Right lobe of liver (tissue), 6 donors: ENCODE measurements around the gene UBE2M. TPM values are rescaled to one million over a fixed set of nuclear protein-coding genes. Genes with fewer than 3 reads are reported as not detected.

Experiments used
- ATAC-seq, 4 donors: fragments of 200-7000 bp; cut with Tn5 transposase; one replicate each; pipeline ENCODE4 v1.9.1; 2020; ENCODE audit warnings: mild to moderate bottlenecking in 4 of 4, moderate library complexity in 4 of 4
- DNase-seq, 3 donors: peaks; one replicate each; pipeline ENCODE4 v3.0.0-alpha.2; 2020
- H3K27ac ChIP-seq, 3 donors: fragments of 200-600 bp; one replicate each; pipeline ENCODE4 v1.8.0; 2022
- H3K27me3 ChIP-seq, 2 donors: fragments of 200-600 bp; one replicate each; pipeline ENCODE4 v1.8.0; 2022
- H3K36me3 ChIP-seq, 4 donors: fragments of 200-600 bp; sonication (generic) in 1 of 4; one replicate each; pipeline versions ENCODE4 v1.5.1 to v1.8.0; 2017 to 2022; ENCODE audit warnings: control low read depth in 1 of 4
- H3K4me1 ChIP-seq, 4 donors: fragments of 200-600 bp; sonication (generic) in 1 of 4; one replicate each; pipeline versions ENCODE4 v1.5.1 to v1.8.0; 2017 to 2022; ENCODE audit warnings: control low read depth in 1 of 4
- H3K4me3 ChIP-seq, 3 donors: fragments of 200-600 bp; one replicate each; pipeline ENCODE4 v1.8.0; 2022
- H3K9me3 ChIP-seq, 4 donors: fragments of 200-600 bp; sonication (generic) in 1 of 4; one replicate each; pipeline versions ENCODE4 v1.5.1 to v1.8.0; 2017 to 2022; ENCODE audit warnings: control low read depth in 1 of 4
- POLR2A ChIP-seq: fragments of 450-650 bp; IDR thresholded peaks from one replicate; pipeline ENCODE4 v1.6.1; 2017; ENCODE audit warnings: antibody characterized with exemption, mild to moderate bottlenecking
- WGBS: methylation state at CpG from one replicate; pipeline ENCODE4 v1.1.6; 2018; ENCODE audit warnings: low coverage, low lambda C conversion rate; ENCODE audit not compliant: insufficient coverage; ENCODE audit errors: missing lambda C conversion rate; 5-methylcytosine and 5-hydroxymethylcytosine counted together
- intact Hi-C, 2 donors: fragments of 100-400 bp; cut with DNase I; formaldehyde crosslinking; loops; one replicate each; pipeline versions ENCODE4 v1.11.2 to v1.14.1; 2022
- total RNA-seq, 6 experiments: library from RNA; depleted of rRNA in 2 of 6; stranded (reverse); fragments of >200 nt in 2 of 6; fragmentation: NEBNext Ultra II Directional in 3 of 6; extraction: Animal tissue kit (Norgen Biotek cat#: 25700) in 3 of 6; gene quantifications; one replicate each; pipeline versions ENCODE4 v1.1.0 to v1.2.4, GENCODE V29; 2016 to 2023
- TF ChIP-seq, protein P1 (sequence below), 4 donors: fragments of 200-600 bp in 3 of 4; fragments of 450-650 bp in 1 of 4; IDR thresholded peaks; one replicate each; pipeline versions ENCODE4 v1.5.1 to v1.8.0; 2016 to 2022; ENCODE audit warnings: antibody characterized with exemption in 4 of 4, mild to moderate bottlenecking in 2 of 4
- donor health status: DM: no; HTN: yes; CAD: no.
- donor health status: DM: no; HTN: no; CAD: no.
- donor health status: DM: no; HTN: no; CAD: no.
- donor health status: DM: no; HTN: yes; CAD: no.
- donor health status: DM: no; HTN: yes; CAD: no.

UBE2M gene
- total RNA-seq, 6 experiments from 2014 or later = 16.0 to 23.5 (median 20.7) TPM

DNA sequence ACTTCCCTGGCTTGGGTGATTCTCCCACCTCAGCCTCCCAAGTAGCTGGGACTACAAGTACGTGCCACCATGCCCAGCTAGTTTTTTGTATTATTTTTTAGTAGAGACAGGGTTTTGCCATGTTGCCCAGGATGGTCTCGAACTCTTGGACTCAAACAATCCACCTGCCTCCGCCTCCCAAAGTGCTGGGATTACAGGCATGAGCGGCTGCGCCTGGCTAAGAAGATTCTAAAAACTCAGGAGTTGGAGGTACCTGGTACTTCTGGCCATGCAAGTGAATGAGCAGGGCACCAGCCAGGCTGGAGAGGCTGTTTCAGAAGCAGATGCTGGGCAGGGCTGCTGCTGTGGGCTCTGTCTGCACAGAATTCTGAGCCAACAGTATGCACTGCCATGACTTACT lies 8.6 kb upstream of the UBE2M start:
- Histone ChIP-seq H3K9me3 (no peaks in the 10 kb centered on the region), H3K27ac (no peak overlapping the region), H3K27me3 (no peaks in the 10 kb centered on the region), H3K4me1 (peaks cover 0 to 16% (median 6%) of the 10 kb centered on the region in 4 donors), H3K36me3 (peaks cover 0 to 10% (median 0%) of the 10 kb centered on the region in 4 donors), H3K4me3 (no peak overlapping the region)
- DNase-seq (peak in 1 of 3 donors; percentile 22), ATAC-seq (no peak)
- 95% methylated on average over 5 of the region's 5 CpGs for WGBS
- no peak for TF ChIP-seq POLR2A
- TF ChIP-seq, protein P1, sequence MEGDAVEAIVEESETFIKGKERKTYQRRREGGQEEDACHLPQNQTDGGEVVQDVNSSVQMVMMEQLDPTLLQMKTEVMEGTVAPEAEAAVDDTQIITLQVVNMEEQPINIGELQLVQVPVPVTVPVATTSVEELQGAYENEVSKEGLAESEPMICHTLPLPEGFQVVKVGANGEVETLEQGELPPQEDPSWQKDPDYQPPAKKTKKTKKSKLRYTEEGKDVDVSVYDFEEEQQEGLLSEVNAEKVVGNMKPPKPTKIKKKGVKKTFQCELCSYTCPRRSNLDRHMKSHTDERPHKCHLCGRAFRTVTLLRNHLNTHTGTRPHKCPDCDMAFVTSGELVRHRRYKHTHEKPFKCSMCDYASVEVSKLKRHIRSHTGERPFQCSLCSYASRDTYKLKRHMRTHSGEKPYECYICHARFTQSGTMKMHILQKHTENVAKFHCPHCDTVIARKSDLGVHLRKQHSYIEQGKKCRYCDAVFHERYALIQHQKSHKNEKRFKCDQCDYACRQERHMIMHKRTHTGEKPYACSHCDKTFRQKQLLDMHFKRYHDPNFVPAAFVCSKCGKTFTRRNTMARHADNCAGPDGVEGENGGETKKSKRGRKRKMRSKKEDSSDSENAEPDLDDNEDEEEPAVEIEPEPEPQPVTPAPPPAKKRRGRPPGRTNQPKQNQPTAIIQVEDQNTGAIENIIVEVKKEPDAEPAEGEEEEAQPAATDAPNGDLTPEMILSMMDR (IDR thresholded peaks at IDR 0.05) = no peak
- intact Hi-C loops = no loop called here

DNA sequence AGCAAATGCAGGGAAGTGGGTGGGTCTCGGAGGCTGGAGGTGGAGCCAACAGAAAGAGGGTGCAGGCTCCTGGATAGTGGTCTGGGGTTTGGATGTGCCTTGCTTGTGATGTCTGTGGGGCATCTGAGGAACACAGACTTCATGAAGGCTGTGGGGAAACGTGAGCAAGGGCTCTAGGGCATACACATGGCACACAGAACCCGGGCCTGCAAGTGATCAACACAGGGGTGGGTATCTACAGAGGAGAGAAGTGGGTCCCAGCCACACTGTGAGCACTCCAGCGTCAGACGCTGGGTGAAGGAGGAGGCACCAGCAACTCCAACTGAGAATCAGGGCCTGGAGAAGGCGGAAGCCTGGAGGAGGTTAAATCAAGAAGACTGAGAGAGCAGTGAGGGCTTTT lies 5.4 kb upstream of the UBE2M start:
- H3K4me3 ChIP-seq = no peak overlapping the region
- peaks cover 0 to 28% (median 7%) of the 10 kb centered on the region in 4 donors for H3K4me1 ChIP-seq
- H3K36me3 ChIP-seq = peaks cover 0 to 5% (median 0%) of the 10 kb centered on the region in 4 donors
- ATAC-seq = no peak
- no peaks in the 10 kb centered on the region for H3K27me3 ChIP-seq
- intact Hi-C loops = no loop called here
- WGBS = 72% methylated on average over 6 of the region's 6 CpGs
- H3K27ac ChIP-seq = no peak overlapping the region
- no peaks in the 10 kb centered on the region for H3K9me3 ChIP-seq
- TF ChIP-seq, protein P1 (IDR thresholded peaks at IDR 0.05) = no peak
- no peak for TF ChIP-seq POLR2A
- DNase-seq = no peak

DNA sequence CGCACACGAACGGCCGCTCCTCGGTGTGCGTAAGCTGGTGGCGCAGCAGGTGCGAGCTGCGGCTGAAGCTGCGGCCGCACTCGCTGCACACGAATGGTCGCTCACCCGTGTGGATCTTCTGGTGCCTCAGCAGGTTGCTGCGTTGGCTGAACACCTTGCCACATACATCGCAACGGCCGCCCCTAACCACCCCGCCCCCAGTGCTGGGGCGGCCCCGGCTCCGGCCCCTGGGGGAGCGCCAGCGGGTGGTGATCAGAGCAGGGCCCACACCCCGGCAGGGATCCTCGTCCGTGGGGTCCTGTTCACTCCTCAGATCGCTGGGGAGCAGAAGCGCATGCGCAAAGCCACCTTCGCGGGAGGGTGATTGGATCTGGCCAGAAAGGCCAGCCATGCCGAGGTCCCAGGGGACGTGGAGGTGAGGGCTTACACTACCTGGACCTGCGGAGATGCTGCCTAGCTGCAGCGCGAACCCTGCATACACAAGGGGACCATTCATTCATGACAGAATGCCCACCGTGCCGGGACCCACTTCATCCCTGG lies 4.7 kb upstream of the UBE2M start:
- Histone ChIP-seq H3K4me3 (peak overlapping the region in 2 of 3 donors; percentile 20 to 44), H3K9me3 (no peaks in the 10 kb centered on the region), H3K36me3 (peaks cover 0 to 5% (median 0%) of the 10 kb centered on the region in 4 donors), H3K27ac (no peak overlapping the region), H3K27me3 (no peaks in the 10 kb centered on the region), H3K4me1 (peaks cover 0 to 28% (median 7%) of the 10 kb centered on the region in 4 donors)
- 3% methylated on average over 9 of the region's 40 CpGs for WGBS
- intact Hi-C loops = no loop called here
- ATAC-seq = no peak
- TF ChIP-seq, protein P1 (IDR thresholded peaks at IDR 0.05) = no peak
- no peak for TF ChIP-seq POLR2A
- DNase-seq = no peak

DNA sequence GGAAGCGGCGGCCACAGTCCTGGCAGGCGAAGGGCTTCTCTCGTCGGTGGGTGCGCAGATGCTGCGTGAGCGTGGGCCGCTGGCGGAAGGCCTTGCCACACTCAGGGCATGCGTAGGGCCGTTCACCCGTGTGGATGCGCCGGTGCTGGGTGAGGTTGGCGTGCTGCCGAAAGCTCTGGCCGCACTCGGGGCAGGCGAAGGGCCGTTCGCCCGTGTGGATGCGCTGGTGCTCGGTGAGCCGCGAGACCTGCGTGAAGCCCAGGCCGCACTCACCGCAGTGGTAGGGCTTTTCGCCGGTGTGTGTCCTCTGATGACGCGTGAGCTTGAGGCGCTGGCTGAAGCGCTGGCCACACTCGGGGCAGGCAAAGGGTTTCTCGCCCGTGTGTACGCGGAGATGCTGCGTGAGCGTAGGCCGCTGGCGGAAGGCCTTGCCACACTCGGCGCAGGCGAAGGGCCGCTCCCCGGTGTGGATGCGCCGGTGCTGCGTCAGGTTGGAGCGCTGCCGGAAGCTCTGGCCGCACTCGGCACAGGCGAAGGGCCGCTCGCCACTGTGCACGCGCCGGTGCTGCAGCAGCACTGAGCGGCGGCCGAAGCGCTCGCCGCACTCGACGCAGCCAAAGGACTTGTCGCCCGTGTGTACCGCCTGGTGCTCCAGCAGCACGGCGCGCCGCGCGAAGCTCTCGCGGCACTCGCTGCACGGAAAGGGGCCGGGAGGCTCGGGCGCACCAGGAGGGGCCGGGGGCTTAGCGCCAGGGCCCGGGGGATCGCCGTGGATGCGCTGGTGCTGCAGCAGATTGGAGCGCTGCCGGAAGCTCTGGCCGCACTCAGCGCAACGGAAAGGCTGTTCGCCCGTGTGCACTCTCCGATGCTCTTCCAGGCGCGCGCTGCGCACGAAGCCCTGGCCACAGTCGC lies 4.0 kb upstream of the UBE2M start:
- peak in 2 of 3 donors; percentile 52 to 60 for DNase-seq
- peak in 3 of 4 donors; percentile 1 to 2 (median 2) for ATAC-seq
- H3K9me3 ChIP-seq = no peaks in the 10 kb centered on the region
- H3K27me3 ChIP-seq = no peaks in the 10 kb centered on the region
- H3K27ac ChIP-seq = no peak overlapping the region
- 9% methylated on average over 7 of the region's 107 CpGs for WGBS
- H3K4me3 ChIP-seq = peak overlapping the region; percentile 14 to 44 (median 20)
- peaks cover 0 to 28% (median 7%) of the 10 kb centered on the region in 4 donors for H3K4me1 ChIP-seq
- intact Hi-C loops = no loop called here
- TF ChIP-seq, protein P1 (IDR thresholded peaks at IDR 0.05) = no peak
- no peak for TF ChIP-seq POLR2A
- peaks cover 0 to 5% (median 0%) of the 10 kb centered on the region in 4 donors for H3K36me3 ChIP-seq
